SK-MEL-5 (cell line): Measurements from ENCODE around the gene PRDX3. TPM values are rescaled to one million over a fixed set of nuclear protein-coding genes. Genes with fewer than 3 reads are reported as not detected.

Source experiments
- small RNA-seq, 2 experiments: library from RNA; depleted of rRNA; stranded (forward); fragments of <200 nt; gene quantifications; one replicate each; pipeline ENCODE3, GENCODE V24; 2014
- total RNA-seq: library from RNA; depleted of rRNA; stranded (reverse); fragments of >200 nt; shearing (Covaris generic); gene quantifications from 2 replicates; pipeline ENCODE4 v1.2.3, GENCODE V29; 2014; rRNA removed

The PRDX3 gene
- total RNA-seq, 1 experiment from 2014 or later: 273 TPM

Small RNAs within 50 kb of the gene (small RNA-seq; reads per million reads assigned to genes)
- 0 reads per million in 2 experiments for gene RN7SL749P

Other genes with a start within 250 kb of the PRDX3 start
- gene NANOS1, start 149.1 kb downstream of the PRDX3 start, total RNA-seq: 3.5 and 5.7 TPM in 2 replicates
- 112 and 130 TPM in 2 replicates for gene EIF3A, start 98.0 kb downstream of the PRDX3 start, total RNA-seq
- gene DENND10, start 74.7 kb downstream of the PRDX3 start, total RNA-seq: 52.5 and 55.6 TPM in 2 replicates
- gene SFXN4, start 13.1 kb downstream of the PRDX3 start, total RNA-seq: 58.9 and 63.9 TPM in 2 replicates
- gene GRK5, start 28.8 kb upstream of the PRDX3 start, total RNA-seq: 4.2 and 4.8 TPM in 2 replicates